HL-60 (cell line): ENCODE data around the gene LCA5L.

Experiments used
- POLR2AphosphoS5 ChIP-seq: IDR thresholded peaks from 2 replicates; pipeline ENCODE4 v1.6.1; 2012; ENCODE audit warnings: low read depth
- SPI1 ChIP-seq: IDR thresholded peaks from 2 replicates; pipeline ENCODE4 v1.6.1; 2012; ENCODE audit warnings: low read depth, mild to moderate bottlenecking, borderline replicate concordance
- TF ChIP-seq, protein P1 (sequence below): IDR thresholded peaks from one replicate; pipeline ENCODE4 v1.5.1; 2011; ENCODE audit warnings: low read length, control low read depth, inconsistent platforms; ENCODE audit not compliant: insufficient read depth
- TF ChIP-seq, protein P2 (sequence below): IDR thresholded peaks from 2 replicates; pipeline ENCODE4 v1.6.1; 2012; ENCODE audit warnings: low read depth; ENCODE audit not compliant: insufficient replicate concordance

DNA sequence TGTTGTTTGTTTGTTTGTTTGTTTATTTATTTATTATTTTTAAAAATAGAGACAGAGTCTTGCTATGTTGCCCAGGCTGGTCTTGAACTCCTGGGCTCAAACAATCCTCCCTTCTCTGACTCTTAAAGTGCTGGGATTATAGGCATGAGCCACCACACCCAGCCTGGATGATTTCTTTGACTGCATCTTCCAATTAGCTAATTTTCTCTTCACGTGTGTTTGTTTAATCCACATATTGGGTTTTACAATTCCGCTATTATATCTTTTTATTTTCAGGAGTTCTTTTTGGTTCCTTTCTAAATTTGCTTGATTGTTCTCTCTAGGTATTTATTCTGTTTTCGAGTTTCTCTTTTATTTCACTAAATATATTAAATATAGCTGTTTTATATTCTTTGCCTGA is 26.0 kb upstream of the LCA5L start:
- TF ChIP-seq, protein P1, sequence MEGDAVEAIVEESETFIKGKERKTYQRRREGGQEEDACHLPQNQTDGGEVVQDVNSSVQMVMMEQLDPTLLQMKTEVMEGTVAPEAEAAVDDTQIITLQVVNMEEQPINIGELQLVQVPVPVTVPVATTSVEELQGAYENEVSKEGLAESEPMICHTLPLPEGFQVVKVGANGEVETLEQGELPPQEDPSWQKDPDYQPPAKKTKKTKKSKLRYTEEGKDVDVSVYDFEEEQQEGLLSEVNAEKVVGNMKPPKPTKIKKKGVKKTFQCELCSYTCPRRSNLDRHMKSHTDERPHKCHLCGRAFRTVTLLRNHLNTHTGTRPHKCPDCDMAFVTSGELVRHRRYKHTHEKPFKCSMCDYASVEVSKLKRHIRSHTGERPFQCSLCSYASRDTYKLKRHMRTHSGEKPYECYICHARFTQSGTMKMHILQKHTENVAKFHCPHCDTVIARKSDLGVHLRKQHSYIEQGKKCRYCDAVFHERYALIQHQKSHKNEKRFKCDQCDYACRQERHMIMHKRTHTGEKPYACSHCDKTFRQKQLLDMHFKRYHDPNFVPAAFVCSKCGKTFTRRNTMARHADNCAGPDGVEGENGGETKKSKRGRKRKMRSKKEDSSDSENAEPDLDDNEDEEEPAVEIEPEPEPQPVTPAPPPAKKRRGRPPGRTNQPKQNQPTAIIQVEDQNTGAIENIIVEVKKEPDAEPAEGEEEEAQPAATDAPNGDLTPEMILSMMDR: no peak
- TF ChIP-seq, protein P2, sequence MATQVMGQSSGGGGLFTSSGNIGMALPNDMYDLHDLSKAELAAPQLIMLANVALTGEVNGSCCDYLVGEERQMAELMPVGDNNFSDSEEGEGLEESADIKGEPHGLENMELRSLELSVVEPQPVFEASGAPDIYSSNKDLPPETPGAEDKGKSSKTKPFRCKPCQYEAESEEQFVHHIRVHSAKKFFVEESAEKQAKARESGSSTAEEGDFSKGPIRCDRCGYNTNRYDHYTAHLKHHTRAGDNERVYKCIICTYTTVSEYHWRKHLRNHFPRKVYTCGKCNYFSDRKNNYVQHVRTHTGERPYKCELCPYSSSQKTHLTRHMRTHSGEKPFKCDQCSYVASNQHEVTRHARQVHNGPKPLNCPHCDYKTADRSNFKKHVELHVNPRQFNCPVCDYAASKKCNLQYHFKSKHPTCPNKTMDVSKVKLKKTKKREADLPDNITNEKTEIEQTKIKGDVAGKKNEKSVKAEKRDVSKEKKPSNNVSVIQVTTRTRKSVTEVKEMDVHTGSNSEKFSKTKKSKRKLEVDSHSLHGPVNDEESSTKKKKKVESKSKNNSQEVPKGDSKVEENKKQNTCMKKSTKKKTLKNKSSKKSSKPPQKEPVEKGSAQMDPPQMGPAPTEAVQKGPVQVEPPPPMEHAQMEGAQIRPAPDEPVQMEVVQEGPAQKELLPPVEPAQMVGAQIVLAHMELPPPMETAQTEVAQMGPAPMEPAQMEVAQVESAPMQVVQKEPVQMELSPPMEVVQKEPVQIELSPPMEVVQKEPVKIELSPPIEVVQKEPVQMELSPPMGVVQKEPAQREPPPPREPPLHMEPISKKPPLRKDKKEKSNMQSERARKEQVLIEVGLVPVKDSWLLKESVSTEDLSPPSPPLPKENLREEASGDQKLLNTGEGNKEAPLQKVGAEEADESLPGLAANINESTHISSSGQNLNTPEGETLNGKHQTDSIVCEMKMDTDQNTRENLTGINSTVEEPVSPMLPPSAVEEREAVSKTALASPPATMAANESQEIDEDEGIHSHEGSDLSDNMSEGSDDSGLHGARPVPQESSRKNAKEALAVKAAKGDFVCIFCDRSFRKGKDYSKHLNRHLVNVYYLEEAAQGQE: no peak
- TF ChIP-seq POLR2AphosphoS5 (no peak), SPI1 (no peak)
